ENCODE measurements around the gene TMEM145.

TMEM145 gene

GRCh38 chr19:42281827-42282762 is 31.0 kb upstream of the TMEM145 start:
- ATAC-seq: peak; percentile 4
- TF ChIP-seq, protein P1, sequence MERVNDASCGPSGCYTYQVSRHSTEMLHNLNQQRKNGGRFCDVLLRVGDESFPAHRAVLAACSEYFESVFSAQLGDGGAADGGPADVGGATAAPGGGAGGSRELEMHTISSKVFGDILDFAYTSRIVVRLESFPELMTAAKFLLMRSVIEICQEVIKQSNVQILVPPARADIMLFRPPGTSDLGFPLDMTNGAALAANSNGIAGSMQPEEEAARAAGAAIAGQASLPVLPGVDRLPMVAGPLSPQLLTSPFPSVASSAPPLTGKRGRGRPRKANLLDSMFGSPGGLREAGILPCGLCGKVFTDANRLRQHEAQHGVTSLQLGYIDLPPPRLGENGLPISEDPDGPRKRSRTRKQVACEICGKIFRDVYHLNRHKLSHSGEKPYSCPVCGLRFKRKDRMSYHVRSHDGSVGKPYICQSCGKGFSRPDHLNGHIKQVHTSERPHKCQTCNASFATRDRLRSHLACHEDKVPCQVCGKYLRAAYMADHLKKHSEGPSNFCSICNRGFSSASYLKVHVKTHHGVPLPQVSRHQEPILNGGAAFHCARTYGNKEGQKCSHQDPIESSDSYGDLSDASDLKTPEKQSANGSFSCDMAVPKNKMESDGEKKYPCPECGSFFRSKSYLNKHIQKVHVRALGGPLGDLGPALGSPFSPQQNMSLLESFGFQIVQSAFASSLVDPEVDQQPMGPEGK (CRISPR knock-in tag; IDR thresholded peaks at IDR 0.05; ENCODE audit: borderline replicate concordance): peak; percentile 62; the same call in 1 of the 2 replicates
- no peak for TF ChIP-seq TCF4 (CRISPR knock-in tag; IDR thresholded peaks at IDR 0.05; ENCODE audit: borderline replicate concordance)

- ATAC-seq: no peak
These were observed 30.3 kb upstream of the TMEM145 start for GRCh38 chr19:42282819-42283187.

DNA sequence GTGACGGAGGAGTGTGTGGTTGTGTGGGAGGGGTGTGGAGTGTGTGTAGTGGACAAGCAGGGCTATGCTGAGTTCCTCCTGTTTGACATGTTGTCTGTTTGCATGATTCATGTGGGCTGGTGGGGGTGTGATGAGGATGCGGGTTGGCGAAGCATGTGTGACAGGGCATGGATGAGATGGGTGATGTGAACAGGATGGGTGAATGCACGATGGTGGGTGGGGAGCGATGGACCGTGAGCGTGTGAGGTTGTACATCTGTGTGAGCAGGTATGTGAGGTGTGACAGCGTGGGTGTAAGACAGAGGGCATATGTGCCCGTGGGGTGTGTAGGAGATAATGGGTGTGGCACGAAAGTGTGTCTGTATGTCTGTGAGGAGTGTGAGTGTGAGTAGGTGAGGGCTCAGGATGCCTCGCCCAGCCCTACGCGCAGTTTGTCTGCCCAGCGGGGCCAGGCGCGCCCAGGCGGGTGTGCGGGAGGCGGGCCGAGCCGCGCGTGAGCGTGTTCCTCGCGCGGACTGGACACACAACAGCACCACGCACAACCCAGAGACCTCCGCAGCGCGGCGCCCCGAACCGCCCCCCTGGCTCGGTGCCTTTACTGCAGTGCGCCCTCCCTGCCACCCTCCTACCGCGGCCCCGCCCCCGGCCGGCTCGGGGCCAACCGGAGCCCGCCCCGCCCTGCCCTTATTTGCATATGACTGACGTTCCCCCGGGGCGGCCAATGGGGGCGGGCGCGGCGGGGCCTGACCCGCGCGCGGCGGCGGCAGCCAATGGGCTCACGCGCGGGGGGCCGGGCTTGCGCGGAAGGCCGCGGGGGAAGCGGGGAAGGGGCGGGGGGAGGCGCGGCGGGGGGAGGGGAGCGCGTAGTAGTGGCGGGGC is 29.7 kb upstream of the TMEM145 start:
- TF ChIP-seq TSHZ2 (CRISPR knock-in tag; IDR thresholded peaks at IDR 0.05): no peak
- TF ChIP-seq, protein P1 (CRISPR knock-in tag; IDR thresholded peaks at IDR 0.05; ENCODE audit: borderline replicate concordance): no peak
- TF ChIP-seq ZFP3 (CRISPR knock-in tag; IDR thresholded peaks at IDR 0.05): no peak
- TF ChIP-seq ISL1 (CRISPR knock-in tag; IDR thresholded peaks at IDR 0.05): no peak
- no peak for TF ChIP-seq TCF4 (CRISPR knock-in tag; IDR thresholded peaks at IDR 0.05; ENCODE audit: borderline replicate concordance)
- TF ChIP-seq POU6F1 (CRISPR knock-in tag; IDR thresholded peaks at IDR 0.05; ENCODE audit: borderline replicate concordance, low read depth): no peak
- no peak for TF ChIP-seq ARNTL (CRISPR knock-in tag; IDR thresholded peaks at IDR 0.05; ENCODE audit: borderline replicate concordance, low read depth)
- TF ChIP-seq TOX (CRISPR knock-in tag; IDR thresholded peaks at IDR 0.05; ENCODE audit: borderline replicate concordance): no peak
- TF ChIP-seq ESRRG (CRISPR knock-in tag; IDR thresholded peaks at IDR 0.05): no peak
- no peak for TF ChIP-seq ZC3H10 (CRISPR knock-in tag; IDR thresholded peaks at IDR 0.05)
- peak; percentile 39 for ATAC-seq

More at GRCh38 chr19:42282819-42283187, 30.3 kb upstream of the TMEM145 start:
- TF ChIP-seq CREB5 (CRISPR knock-in tag; IDR thresholded peaks at IDR 0.05; ENCODE audit: low read depth): no peak

DNA sequence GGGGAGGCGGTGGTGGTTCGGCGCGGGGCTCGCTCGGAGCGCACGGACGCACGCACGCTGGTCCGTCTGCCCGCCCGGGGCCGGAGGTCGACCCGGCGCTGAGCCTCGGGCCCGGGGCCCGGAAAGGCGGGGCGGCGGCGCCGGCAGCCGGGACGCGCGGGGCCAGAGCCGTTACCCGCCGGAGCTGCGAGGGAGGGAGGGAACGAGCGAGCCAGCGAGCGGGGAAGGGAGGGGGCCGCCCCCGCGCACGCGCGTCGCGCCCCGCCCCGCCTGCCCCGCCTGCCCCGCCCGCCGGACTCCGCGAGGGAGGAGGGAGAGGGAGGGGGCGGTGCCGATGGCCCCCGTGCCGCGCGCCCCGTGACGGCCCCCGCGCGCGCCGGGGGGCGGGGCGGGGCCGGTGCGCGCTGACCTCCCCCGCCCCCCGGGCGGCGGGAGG is 29.0 kb upstream of the TMEM145 start:
- TF ChIP-seq ISL1 (CRISPR knock-in tag; IDR thresholded peaks at IDR 0.05): no peak
- TF ChIP-seq, protein P1 (CRISPR knock-in tag; IDR thresholded peaks at IDR 0.05; ENCODE audit: borderline replicate concordance): no peak
- TF ChIP-seq POU6F1 (CRISPR knock-in tag; IDR thresholded peaks at IDR 0.05; ENCODE audit: borderline replicate concordance, low read depth): no peak
- no peak for TF ChIP-seq SNAI2 (CRISPR knock-in tag; IDR thresholded peaks at IDR 0.05)
- no peak for TF ChIP-seq TCF4 (CRISPR knock-in tag; IDR thresholded peaks at IDR 0.05; ENCODE audit: borderline replicate concordance)
- TF ChIP-seq TOX (CRISPR knock-in tag; IDR thresholded peaks at IDR 0.05; ENCODE audit: borderline replicate concordance): no peak
- ATAC-seq: no peak
